RPMI8226 (cell line): ENCODE data around the gene OBP2A.

Experiments
- DNase-seq: peaks from one replicate; pipeline ENCODE4 v3.0.0-alpha.2; 2015

Gene OBP2A

DNA sequence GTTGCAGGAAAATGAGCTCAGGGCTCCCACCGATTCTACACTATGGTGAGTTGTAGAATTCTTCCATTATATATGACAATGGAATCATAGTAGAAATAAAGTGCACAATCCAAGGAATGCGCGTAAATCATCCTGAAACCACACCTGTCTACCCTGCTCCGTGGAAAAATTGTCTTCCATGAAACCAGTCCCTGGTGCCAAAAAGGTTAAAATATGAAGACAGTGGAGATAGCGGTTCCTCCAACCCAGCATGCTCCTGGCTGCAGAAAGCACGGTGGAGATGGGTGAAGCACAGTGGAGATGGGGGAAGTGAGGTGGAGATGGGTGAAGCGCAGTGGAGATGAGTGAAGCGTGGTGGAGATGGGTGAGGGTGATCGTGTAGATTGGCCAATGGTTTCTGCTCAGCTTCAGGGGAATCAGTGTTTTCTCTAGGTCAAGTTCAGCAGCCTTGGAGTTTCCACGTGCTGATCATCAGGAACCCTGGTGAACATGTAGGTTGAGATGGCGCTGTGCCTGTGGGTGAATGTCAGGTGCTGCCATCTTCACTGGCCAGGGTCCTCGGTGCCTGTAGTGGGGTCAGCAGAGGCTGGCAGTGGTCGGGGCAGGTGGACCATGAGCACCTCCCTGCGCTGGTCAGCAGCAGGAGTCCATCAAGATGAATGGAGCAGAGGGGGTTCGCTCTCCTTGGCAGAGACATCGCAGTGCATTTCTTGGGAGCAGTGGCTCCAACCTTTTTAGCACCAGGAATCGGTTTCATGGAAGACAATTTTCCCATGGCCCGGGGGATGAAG is 35.9 kb downstream of the OBP2A start:
- DNase-seq = no peak

DNA sequence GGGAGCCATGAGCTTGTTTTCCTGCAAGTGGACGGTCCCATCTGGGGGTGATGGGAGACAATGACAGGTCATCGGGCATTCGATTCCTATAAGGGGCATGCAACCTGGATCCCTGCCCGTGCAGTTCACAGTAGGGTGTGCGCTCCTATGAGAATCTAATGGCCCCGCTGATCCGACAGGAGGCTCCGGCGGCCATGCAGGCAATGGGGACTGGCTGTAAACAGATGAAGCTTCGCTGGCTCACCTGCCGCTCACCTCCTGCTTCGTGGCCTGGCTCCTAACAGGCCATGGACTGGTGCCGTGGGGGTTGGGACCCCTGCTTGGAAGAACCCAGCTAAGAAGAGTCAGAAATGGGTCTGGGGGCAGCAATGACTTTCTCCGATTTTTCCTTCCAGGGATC is 36.6 kb downstream of the OBP2A start:
- DNase-seq = no peak

DNA sequence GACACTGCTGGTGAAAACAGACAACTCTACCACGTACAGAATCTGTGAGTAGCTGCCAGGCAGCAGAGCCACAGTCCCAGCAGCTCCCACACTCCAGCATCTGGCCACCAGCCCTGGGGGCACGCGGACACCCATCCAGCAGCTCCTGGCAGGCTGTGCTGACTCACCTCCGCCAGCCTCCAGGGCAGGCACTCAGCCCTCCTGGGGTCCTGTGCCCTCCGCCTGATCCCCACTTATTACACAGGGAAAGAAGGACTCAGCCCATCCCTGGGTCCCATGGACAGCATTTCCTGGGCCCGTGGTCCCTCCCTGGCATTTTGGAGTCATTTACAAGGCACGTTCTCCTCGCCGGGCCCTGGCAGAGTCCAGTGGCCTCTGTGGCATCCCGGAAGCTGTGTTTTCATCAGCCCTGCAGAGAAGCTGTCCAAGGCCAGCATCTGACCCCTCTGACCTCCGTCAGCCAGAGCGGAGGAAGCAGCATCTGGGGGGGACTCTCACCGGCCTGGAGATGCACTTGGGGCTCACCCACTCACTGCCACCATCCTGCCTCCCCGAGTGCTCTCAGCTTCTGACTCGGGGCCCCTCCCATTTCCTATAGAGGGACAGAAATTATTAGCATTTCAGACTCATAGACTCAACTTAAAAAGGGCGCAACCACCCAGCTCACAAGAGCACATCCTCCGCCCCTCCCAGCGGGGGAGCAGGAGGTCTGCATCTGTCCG is 37.2 kb downstream of the OBP2A start:
- DNase-seq = no peak

DNA sequence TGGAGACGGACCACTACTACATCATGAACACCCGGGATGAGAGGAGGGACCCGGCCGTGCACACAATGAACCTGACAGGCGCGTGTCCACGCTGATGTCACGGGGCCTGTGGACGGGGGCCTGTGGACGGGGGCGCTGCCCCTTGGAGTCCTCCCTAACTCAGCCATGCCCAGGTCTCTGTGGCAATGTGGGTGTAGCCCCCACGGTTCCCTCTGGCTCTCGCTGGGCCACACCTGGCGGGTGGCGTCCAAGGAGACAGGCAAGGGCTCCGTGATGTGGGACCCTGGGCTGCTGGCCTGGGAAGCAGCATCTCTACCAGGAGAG is 37.7 kb downstream of the OBP2A start:
- no peak for DNase-seq

DNA sequence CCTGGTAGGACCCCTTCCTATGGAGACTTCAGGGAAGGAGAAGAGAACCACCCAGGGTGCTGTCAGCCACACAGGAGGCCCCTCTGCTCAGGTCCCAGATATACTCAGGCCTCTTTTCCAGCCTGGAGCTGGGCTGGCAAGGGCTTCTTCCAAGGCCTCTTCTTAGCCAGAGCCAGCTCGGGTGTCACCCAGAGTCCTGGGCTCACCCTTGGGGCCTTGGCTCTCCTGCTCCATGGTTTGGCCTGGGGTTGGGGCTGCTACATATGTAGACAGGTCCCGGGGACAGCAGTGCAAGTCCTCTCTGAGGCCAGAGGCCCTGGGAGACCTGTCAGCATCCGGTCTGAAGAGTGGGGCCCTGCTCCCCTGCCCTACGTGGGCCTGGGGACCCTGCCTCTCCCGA is 38.4 kb downstream of the OBP2A start:
- DNase-seq = no peak

DNA sequence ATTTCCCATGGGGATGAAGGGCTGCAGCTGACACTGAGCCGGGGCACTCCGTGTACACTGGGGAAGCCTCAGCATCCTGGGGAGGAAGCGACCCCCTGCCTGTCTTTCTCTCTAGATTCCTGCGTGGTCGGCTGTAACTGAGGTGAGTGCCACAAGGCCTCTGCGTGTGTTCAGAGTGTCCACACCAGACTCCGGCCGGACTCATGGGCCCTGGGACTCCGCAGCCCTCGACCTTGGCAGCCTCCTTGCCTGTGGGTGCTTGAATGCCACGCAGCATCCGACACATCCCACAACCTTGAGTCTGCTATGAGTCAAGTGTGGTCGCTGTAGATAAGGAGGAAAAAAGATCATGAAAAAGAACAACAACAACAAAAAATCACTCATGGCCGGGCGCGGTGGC is 39.0 kb downstream of the OBP2A start:
- no peak for DNase-seq

DNA sequence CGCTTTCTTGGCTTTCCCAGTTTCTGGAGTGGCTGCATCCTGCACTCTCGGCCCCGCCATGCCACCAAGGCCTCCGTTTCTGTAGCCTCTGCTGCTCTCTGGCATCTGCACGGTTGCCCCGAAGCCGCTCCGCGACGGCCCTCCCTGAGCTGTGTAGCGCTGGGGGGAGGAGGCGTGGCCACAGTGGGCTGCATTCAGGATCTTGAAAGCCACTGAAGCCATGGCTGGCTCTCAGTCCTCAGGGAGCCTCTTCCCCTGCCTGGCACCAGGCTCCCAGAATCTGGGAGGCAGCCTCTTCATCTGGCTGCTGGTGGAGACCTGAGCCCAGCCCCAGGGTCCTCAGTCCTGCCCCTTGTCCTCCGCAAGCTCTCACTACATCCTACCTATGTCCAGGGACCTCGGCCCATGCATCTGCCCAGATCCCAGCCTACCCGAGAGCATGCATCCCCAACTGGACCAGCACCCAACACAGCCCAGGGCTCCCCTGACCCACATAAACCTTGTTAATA is 40.7 kb downstream of the OBP2A start:
- no peak for DNase-seq

DNA sequence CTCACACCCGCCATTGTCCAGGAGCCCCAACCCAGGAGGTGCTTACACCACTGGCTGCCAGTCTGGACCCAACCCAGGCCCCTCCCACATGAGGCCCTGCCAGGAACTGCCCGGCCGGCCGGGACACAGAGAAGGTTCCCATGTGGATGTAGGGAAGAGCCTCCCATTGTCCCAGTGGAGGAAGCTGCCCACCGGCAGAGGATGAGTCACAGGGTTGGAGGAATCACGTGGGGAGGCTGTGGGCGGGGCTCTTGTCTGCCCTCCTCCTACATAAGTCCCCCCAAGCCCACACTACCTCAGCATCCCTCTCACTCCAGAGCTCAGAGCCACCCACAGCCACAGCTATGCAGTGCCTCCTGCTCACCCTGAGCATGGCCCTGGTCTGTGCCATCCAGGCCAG is 41.7 kb downstream of the OBP2A start:
- DNase-seq = no peak

DNA sequence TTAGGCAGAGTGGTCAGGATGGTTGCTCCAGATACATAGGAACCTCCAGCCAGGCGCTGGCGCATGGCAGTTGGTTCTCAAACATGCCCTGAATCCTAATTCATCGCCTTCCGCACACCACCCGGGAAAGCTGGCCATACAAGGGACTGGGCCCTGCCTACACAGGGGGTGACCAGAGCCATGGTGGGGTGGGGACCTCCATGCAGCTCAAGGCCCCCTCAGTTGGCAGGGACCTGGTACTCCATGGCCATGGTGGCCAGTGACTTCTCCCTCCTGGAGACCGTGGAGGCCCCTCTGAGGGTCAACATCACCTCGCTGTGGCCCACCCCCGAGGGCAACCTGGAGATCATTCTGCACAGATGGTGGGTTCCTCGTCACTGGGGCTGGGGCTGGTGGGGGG is 42.4 kb downstream of the OBP2A start:
- DNase-seq = no peak

DNA sequence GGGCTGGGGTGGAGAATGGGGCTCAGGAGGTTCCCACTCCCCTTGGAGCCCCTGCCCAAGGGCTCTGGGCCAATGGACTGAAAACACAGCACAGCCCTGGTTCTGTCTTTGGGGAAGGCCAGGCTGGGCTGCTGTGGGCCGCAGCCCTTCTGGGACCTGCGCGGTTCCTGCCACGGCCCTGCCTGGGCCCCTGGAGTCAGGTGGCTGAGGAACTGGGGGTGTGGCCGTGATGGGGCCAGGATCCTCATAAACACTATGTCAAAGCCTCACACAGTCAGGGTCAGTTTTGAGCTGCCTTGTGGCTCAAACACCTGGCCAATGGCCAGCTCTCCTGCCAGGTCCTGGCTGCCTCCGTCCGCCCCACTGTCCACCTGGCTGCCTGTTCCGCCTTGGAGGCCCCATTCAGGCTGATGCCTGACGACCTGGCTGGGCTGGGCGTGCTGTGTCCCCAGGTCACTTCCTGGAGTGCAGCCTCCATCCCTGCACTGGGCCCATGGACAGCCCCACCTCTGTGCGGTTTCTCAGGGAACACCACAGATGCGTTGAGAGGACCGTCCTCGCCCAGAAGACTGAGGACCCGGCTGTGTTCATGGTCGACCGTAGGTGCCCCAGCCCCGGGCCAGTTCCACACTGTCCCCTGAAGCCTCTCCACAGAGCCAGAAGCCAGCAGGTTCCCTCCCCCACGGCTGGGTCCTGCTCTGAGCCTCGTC is 43.1 kb downstream of the OBP2A start:
- no peak for DNase-seq

DNA sequence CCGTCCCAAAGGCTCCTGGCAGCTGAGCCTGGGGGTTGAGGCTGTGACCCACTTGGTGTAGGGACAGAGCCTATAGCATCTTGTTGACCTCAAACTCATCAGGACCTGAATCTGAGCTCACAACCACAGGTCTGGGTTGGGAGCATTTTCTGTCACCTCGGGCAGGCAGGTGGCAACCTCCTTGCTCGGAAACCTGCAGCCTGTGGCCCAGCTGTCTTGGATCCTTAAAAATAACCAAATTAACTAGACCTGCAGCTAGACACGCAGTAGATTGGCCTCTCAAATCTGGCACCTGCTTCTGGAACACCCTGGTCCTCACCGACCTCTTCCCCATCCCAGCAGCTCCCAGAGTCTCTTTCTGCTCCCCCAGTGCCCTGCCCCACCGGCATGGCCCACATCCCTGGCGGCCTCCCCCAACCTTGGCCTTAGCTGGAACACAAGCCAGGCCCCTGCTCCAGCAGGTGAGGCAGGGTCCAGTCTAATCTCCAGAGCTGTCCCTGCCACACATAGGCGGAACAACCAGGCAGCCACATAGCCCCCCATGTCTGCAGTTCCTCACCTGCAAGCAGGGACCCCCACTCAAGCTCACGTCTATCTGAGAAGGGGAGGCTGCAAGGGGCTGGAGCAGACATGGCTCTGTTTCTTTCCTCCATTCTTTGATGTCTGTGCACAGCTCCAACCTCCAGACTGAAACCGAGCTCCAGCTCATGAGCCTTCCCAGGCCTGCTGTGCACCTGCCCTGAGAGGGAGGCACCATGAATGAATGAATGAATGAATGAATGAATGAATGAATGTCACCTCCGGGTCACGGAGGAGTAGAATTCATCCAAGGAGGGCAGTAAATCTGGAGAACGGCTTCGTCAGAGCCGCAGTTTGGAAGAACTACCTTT is 43.9 kb downstream of the OBP2A start:
- peak; percentile 62 for DNase-seq

DNA sequence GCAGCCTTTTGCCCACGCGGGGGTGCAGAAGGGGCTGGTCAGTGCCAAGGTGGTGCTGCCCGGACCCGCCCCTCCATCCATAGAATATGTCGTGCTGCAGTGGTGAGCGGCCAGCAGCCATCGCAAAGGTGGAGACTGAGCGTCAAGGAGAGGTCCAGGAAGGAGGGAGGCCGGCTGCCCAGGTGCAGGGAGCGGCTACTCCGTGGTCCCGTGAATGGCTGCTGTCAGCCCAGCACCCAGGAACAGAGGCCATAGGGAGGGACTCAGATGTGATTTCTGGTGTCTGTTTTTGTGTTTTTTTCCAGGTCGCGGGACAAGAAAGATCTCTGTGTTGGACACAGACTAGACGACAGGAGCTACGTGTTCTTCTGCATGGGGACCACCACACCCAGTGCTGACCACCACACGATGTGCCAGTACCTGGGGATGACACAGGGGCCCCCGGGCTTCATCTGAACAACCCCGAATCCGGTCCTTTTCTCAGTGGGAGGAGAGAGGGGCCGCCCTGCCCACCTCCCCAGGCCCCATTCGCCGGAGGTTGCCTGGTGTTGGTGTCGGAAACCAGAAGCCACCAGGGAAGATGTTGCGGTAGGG is 44.7 kb downstream of the OBP2A start:
- DNase-seq = no peak

DNA sequence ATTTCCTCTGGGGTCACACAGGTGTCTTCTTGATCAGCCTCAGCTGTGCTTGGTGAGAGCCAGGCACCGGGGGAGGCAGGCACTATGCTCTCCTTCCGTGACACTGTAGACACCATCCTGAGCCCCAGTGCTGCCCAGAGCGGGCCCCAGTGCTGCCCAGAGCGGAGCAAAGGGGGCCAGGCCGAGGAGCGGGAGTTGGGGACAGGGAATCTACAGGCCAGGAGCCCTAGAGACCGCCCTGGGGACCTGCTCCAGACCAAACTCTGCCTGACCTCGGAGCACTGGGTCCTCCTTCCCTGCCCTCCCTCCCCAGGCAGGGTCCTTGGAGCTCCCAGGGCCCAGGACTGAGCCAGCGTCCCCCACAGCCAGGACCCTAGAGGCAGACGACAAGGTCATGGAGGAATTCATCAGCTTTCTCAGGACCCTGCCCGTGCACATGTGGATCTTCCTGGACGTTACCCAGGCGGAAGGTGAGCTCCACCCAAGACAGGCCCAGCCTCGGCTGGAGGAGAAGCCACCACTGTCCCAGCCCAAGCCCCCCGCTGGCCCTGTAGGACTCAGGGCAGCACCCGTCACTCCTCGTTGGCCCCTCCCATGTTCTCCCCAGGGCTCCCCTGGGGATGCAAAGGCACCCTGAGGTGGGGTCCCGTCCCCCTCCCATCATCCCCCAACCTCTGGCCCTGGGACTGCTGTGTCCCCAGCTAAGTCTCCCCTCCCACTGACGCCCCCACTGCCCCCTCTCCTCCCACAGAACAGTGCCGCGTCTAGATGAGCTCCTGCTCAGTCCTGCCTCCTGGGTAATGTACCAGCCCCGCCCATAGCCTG is 45.8 kb downstream of the OBP2A start:
- DNase-seq = no peak

DNA sequence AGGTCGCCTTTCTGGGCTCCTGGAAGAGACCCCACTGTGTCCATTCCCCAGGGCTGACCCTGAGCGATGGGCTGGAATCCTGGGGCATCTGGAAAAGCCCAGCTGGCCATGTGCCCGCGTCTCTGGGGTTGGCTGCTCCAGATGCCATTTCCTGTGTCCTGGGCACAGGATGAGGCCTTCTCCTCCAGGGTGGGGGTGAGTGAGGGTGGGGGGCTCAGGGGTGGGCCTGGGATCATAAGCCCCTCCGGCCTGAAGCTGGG is 46.3 kb downstream of the OBP2A start:
- no peak for DNase-seq

DNA sequence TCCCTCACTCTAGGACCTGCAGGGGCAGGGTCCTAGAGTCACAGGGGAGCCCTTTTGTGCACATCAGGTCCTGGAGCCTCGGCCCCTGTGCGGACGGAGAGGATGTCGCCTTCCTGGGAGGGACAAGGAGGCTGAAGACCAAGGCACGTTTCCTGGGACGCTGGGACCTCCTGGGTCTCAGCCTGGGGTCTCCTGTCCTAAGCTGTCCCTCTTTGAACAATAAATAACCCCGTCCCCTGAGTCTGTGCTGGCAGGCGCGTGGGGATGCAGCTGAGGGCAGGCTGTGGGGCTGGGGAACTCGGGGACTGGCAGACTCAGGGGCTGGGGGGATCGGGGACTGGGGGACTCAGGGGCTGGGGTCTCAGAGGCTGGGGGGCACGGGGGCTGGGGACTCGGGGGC is 46.7 kb downstream of the OBP2A start:
- DNase-seq = no peak

DNA sequence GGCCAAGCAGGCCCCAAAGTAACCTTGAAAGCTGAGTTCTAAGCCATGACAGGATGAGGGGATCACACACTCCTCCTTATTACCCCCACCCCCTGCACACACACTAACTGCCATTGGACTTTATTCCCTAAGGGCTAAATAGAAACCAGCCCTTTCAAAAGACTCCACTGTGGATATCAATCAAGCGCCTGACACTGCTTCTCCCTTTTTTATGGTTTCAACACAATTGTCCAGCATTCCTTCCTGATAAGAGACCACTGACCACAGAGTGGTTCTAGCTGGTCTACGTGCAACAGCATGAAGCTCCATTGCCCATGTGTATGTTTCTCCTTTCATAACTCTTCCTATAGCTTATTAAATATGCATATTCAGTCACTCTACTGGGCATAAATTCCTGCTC is 50.3 kb downstream of the OBP2A start:
- no peak for DNase-seq
